Liver (tissue), 9 donors: ENCODE results near the gene SLC7A4. TPM values are rescaled to one million over a fixed set of nuclear protein-coding genes. Genes with fewer than 3 reads are reported as not detected.

Experiments
- DNase-seq: peaks from one replicate; pipeline ENCODE4 v3.0.0-alpha.2; 2017; ENCODE audit warnings: low spot score
- H3K27ac ChIP-seq, 2 donors: one replicate each; pipeline ENCODE4 v1.7.0; 2013; ENCODE audit warnings: inconsistent platforms in 2 of 2, low read length in 2 of 2, control low read depth in 1 of 2, low read depth in 1 of 2, mild to moderate bottlenecking in 1 of 2
- H3K27me3 ChIP-seq, 4 donors: one replicate each; pipeline versions ENCODE4 v1.6.1 to v1.7.0; 2013; ENCODE audit warnings: low read length in 3 of 4, inconsistent platforms in 1 of 4, mild to moderate bottlenecking in 1 of 4, moderate library complexity in 1 of 4; ENCODE audit not compliant: control insufficient read depth in 4 of 4, insufficient read depth in 4 of 4
- H3K36me3 ChIP-seq, 4 donors: one replicate each; pipeline versions ENCODE4 v1.6.1 to v1.7.0; 2013; ENCODE audit warnings: low read length in 3 of 4, mild to moderate bottlenecking in 3 of 4, low read depth in 1 of 4, moderate library complexity in 1 of 4; ENCODE audit not compliant: control insufficient read depth in 4 of 4, insufficient read depth in 3 of 4
- H3K4me1 ChIP-seq, 4 donors: one replicate each; pipeline versions ENCODE4 v1.6.1 to v1.7.0; 2013; ENCODE audit warnings: low read length in 3 of 4, mild to moderate bottlenecking in 3 of 4, moderate library complexity in 1 of 4; ENCODE audit not compliant: control insufficient read depth in 4 of 4, insufficient read depth in 4 of 4
- H3K4me3 ChIP-seq, 3 donors: one replicate each; pipeline versions ENCODE4 v1.6.1 to v1.7.0; 2013; ENCODE audit warnings: low read length in 3 of 3, control low read depth in 1 of 3, low read depth in 1 of 3, mild to moderate bottlenecking in 1 of 3
- H3K9ac ChIP-seq, 2 donors: one replicate each; pipeline ENCODE4 v1.7.0; 2013; ENCODE audit warnings: low read length in 2 of 2, mild to moderate bottlenecking in 2 of 2, moderate library complexity in 2 of 2, control low read depth in 1 of 2, low read depth in 1 of 2
- H3K9me3 ChIP-seq, 4 donors: one replicate each; pipeline versions ENCODE4 v1.6.1 to v1.7.0; 2013; ENCODE audit warnings: low read length in 3 of 4; ENCODE audit not compliant: control insufficient read depth in 4 of 4
- ATF3 ChIP-seq: IDR thresholded peaks from 2 replicates; pipeline ENCODE4 v1.6.1; 2016; ENCODE audit warnings: antibody characterized with exemption
- CTCF ChIP-seq: fragments of 150-350 bp; IDR thresholded peaks from 2 replicates; pipeline ENCODE4 v1.5.1; 2017; ENCODE audit warnings: improper control_type of control experiment, low read depth, low read length; ENCODE audit not compliant: missing input control
- FOXA1 ChIP-seq: IDR thresholded peaks from 2 replicates; pipeline ENCODE4 v1.6.1; 2016; ENCODE audit warnings: antibody characterized with exemption
- FOXA2 ChIP-seq: IDR thresholded peaks from 2 replicates; pipeline ENCODE4 v1.6.1; 2016; ENCODE audit warnings: antibody characterized with exemption
- HNF4G ChIP-seq: IDR thresholded peaks from 2 replicates; pipeline ENCODE4 v1.6.1; 2016; ENCODE audit warnings: antibody characterized with exemption
- JUND ChIP-seq, 2 donors: IDR thresholded peaks; 2 replicates each; pipeline ENCODE4 v1.6.1; 2016; ENCODE audit warnings: antibody characterized with exemption in 2 of 2
- RAD21 ChIP-seq, 2 donors: IDR thresholded peaks; 2 replicates each; pipeline ENCODE4 v1.6.1; 2016; ENCODE audit warnings: antibody characterized with exemption in 2 of 2, mild to moderate bottlenecking in 2 of 2
- REST ChIP-seq: IDR thresholded peaks from 2 replicates; pipeline ENCODE4 v1.6.1; 2016; ENCODE audit warnings: antibody characterized with exemption, mild to moderate bottlenecking
- RXRA ChIP-seq, 2 donors: IDR thresholded peaks; 2 replicates each; pipeline ENCODE4 v1.6.1; 2017 to 2018; ENCODE audit warnings: antibody characterized with exemption in 2 of 2, mild to moderate bottlenecking in 1 of 2
- SP1 ChIP-seq: IDR thresholded peaks from 2 replicates; pipeline ENCODE4 v1.6.1; 2018; ENCODE audit warnings: antibody characterized with exemption, mild to moderate bottlenecking
- YY1 ChIP-seq: IDR thresholded peaks from 2 replicates; pipeline ENCODE4 v1.6.1; 2016; ENCODE audit warnings: antibody characterized with exemption, mild to moderate bottlenecking
- WGBS: extraction: QIAGEN DNeasy Blood & Tissue Kit; methylation state at CpG from one replicate; pipeline ENCODE4 v1.1.7; 2013; 5-methylcytosine and 5-hydroxymethylcytosine counted together
- polyA plus RNA-seq, 2 donors: library from polyadenylated mRNA; stranded (reverse) in 1 of 2; unstranded in 1 of 2; fragments of 200-250 nt in 1 of 2; fragments of >200 nt in 1 of 2; fragmentation: Nextera tagmentation in 1 of 2; extraction: Ambion mirVana in 1 of 2; gene quantifications; one replicate each; pipeline versions ENCODE4 v1.2.1 to v1.2.3, GENCODE V29; 2013 to 2015
- total RNA-seq, 2 donors: library from RNA; depleted of rRNA; stranded (reverse); fragments of >200 nt; gene quantifications; one replicate each; pipeline ENCODE4 v1.2.3, GENCODE V29; 2014
- TF ChIP-seq, protein P1 (sequence below): IDR thresholded peaks from 2 replicates; pipeline ENCODE4 v1.6.1; 2016; ENCODE audit warnings: antibody characterized with exemption
- donor health status: healthy.
- donor health status: healthy.
- donor health status: healthy.
- donor health status: healthy.
- donor health status: healthy.

Gene SLC7A4
- total and polyA plus RNA-seq, 4 donors, result 0.11 to 0.67 (median 0.33) TPM

- Histone ChIP-seq H3K9me3 (no peaks in the 10 kb centered on the region), H3K27ac (no peak overlapping the region), H3K9ac (no peak overlapping the region), H3K36me3 (no peaks in the 10 kb centered on the region), H3K4me1 (peaks cover 3 to 12% (median 5%) of the 10 kb centered on the region in 4 donors), H3K27me3 (no peaks in the 10 kb centered on the region), H3K4me3 (no peak overlapping the region)
- WGBS, result 88% methylated on average over 15 of the region's 15 CpGs
- no peak for DNase-seq
- TF ChIP-seq ATF3, result no peak
- TF ChIP-seq, protein P1, sequence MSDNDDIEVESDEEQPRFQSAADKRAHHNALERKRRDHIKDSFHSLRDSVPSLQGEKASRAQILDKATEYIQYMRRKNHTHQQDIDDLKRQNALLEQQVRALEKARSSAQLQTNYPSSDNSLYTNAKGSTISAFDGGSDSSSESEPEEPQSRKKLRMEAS, result no peak
- TF ChIP-seq CTCF, result no peak
- no peak for TF ChIP-seq SP1
- no peak for TF ChIP-seq JUND (IDR thresholded peaks at IDR 0.05)
- TF ChIP-seq RAD21 (IDR thresholded peaks at IDR 0.05), result no peak
- no peak for TF ChIP-seq FOXA2
- no peak for TF ChIP-seq RXRA (IDR thresholded peaks at IDR 0.05)
- no peak for TF ChIP-seq FOXA1
- TF ChIP-seq YY1, result no peak
Measured at GRCh38 chr22:21043860-21044535, 11.6 kb upstream of the SLC7A4 start.

GRCh38 chr22:21042978-21043859 lies 10.9 kb upstream of the SLC7A4 start:
- TF ChIP-seq CTCF (no peak), REST (no peak), HNF4G (no peak)
- Histone ChIP-seq H3K36me3 (no peaks in the 10 kb centered on the region), H3K27me3 (no peaks in the 10 kb centered on the region), H3K9ac (no peak overlapping the region), H3K4me3 (no peak overlapping the region), H3K9me3 (no peaks in the 10 kb centered on the region), H3K27ac (no peak overlapping the region), H3K4me1 (peaks cover 3 to 12% (median 5%) of the 10 kb centered on the region in 4 donors)
- DNase-seq, result no peak
- 89% methylated on average over 6 of the region's 6 CpGs for WGBS
